PC-3 (cell line): ENCODE data around the gene FBXO45.

Source experiments
- EZH2 ChIP-seq: fragments of 300-600 bp; sonication (generic); IDR thresholded peaks from one replicate; pipeline ENCODE4 v1.6.1; 2017; ENCODE audit warnings: antibody characterized with exemption, mild to moderate bottlenecking, low read length; ENCODE audit not compliant: unreplicated experiment
- TF ChIP-seq, protein P1 (sequence below): fragments of 300-600 bp; sonication (generic); conservative IDR thresholded peaks from 2 replicates; pipeline ENCODE4 v1.5.1; 2017; ENCODE audit warnings: antibody characterized with exemption, low read depth, mild to moderate bottlenecking, low read length

DNA sequence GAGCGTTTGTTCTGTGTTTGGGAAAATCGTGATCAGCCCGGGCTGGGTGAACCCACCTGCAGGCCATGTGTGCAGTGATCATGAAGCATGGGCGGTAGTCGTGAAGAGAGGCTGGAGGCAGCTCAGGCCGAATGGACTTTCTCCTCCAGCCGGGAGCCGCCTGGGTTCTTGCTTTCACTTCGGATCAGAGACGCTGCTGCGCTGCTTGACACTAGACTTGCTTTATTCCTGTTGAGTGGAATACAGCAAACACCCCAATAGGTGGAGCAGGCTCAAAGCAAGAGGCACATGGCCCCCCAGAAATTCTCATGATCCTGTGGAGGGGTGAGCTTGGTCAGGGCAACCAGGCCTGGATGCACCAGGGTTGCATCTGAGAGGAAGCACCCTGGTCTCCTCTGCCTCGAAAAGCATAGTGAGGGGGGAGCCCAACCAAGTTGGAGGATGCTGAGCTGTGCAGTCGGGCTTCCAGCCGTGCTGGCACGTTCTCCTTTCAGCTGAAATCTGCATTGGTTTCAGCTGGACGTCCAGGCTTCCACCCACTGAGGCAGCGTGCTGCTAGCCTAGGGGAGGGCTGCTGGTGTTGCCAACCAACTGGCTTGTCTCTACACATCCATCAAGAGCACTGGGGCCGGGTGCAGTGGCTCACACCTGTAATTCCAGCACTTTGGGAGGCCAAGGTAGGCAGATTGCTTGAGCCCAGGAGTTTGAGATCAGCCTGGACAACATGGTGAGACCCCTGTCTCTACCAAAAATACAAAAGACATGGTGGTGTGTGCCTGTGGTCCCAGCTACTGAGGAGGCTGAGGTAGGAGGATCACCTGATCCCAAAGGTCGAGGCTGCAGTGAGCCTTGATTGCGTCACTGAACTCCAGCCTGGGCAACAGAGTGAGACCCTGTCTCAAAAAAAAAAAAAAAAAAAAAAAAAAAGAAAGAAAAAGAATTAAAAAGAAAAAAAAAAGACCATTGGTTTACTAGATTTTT is 68.2 kb downstream of the FBXO45 start:
- TF ChIP-seq, protein P1, sequence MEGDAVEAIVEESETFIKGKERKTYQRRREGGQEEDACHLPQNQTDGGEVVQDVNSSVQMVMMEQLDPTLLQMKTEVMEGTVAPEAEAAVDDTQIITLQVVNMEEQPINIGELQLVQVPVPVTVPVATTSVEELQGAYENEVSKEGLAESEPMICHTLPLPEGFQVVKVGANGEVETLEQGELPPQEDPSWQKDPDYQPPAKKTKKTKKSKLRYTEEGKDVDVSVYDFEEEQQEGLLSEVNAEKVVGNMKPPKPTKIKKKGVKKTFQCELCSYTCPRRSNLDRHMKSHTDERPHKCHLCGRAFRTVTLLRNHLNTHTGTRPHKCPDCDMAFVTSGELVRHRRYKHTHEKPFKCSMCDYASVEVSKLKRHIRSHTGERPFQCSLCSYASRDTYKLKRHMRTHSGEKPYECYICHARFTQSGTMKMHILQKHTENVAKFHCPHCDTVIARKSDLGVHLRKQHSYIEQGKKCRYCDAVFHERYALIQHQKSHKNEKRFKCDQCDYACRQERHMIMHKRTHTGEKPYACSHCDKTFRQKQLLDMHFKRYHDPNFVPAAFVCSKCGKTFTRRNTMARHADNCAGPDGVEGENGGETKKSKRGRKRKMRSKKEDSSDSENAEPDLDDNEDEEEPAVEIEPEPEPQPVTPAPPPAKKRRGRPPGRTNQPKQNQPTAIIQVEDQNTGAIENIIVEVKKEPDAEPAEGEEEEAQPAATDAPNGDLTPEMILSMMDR, result no peak
- no peak for TF ChIP-seq EZH2
